GM21576 (cell line): Measurements from ENCODE around the gene LCE2C.
"Not testable (repeated sequence)": the region's sequence is repeated elsewhere in the genome, so short reads cannot be mapped to it uniquely, and the experiment has no call there.

Experiments used
- ATAC-seq: cut with Tn5 transposase; IDR thresholded peaks from one replicate; pipeline ENCODE4 v1.9.1; 2021; ENCODE audit warnings: mild to moderate bottlenecking, moderate library complexity; ENCODE audit not compliant: unreplicated experiment

The LCE2C gene

GRCh38 chr1:152674983-152675382 is at the start of gene LCE2C:
TSS of gene LCE2C (plus strand) at chr1:152675279. CDS start at chr1:152676016, 737 bp downstream.
- not testable (repeated sequence) for ATAC-seq

- no peak for ATAC-seq
Observed at GRCh38 chr1:152626744-152627143, 48.3 kb upstream of the LCE2C start.

- ATAC-seq = no peak
Observed at GRCh38 chr1:152630596-152630995, 44.5 kb upstream of the LCE2C start.

GRCh38 chr1:152640351-152640750 is 34.7 kb upstream of the LCE2C start:
- ATAC-seq = no peak

GRCh38 chr1:152643945-152644344 is 31.1 kb upstream of the LCE2C start:
- ATAC-seq = no peak

- ATAC-seq = no peak
Observed at GRCh38 chr1:152645146-152645545, 29.9 kb upstream of the LCE2C start.

- ATAC-seq = no peak
Observed at GRCh38 chr1:152646656-152647055, 28.4 kb upstream of the LCE2C start.

GRCh38 chr1:152654110-152654509 is 21.0 kb upstream of the LCE2C start:
- no peak for ATAC-seq

- ATAC-seq = no peak
Observed at GRCh38 chr1:152656459-152656858, 18.6 kb upstream of the LCE2C start.

GRCh38 chr1:152657677-152658076 is 17.4 kb upstream of the LCE2C start:
- no peak for ATAC-seq

- ATAC-seq = no peak
Observed at GRCh38 chr1:152658649-152659048, 16.4 kb upstream of the LCE2C start.

- no peak for ATAC-seq
Observed at GRCh38 chr1:152663098-152663497, 12.0 kb upstream of the LCE2C start, which contains the start of gene LCE2D. TSS of gene LCE2D (plus strand) at chr1:152663380. CDS start at chr1:152664106, 726 bp downstream.

GRCh38 chr1:152666171-152666570 is 8.9 kb upstream of the LCE2C start:
- ATAC-seq = not testable (repeated sequence)

GRCh38 chr1:152667648-152668047 is 7.4 kb upstream of the LCE2C start:
- ATAC-seq = no peak

GRCh38 chr1:152673016-152673415 is 2.1 kb upstream of the LCE2C start:
- no peak for ATAC-seq

GRCh38 chr1:152679459-152679858 is 4.4 kb downstream of the LCE2C start:
- no peak for ATAC-seq

- no peak for ATAC-seq
Observed at GRCh38 chr1:152681616-152682015, 6.5 kb downstream of the LCE2C start.

GRCh38 chr1:152683846-152684245 is 8.8 kb downstream of the LCE2C start:
- ATAC-seq = no peak

- ATAC-seq = not testable (repeated sequence)
Observed at GRCh38 chr1:152685823-152686222, 10.7 kb downstream of the LCE2C start, which contains the start of gene LCE2B. TSS of gene LCE2B (plus strand) at chr1:152686123. CDS start at chr1:152686844, 721 bp downstream.

GRCh38 chr1:152697701-152698600 is 22.9 kb downstream of the LCE2C start, which contains the start of gene LCE2A:
TSS of gene LCE2A (plus strand) at chr1:152698345. CDS start at chr1:152698902, 557 bp downstream.
- ATAC-seq = no peak

- no peak for ATAC-seq
Observed at GRCh38 chr1:152699746-152700145, 24.7 kb downstream of the LCE2C start.

- no peak for ATAC-seq
Observed at GRCh38 chr1:152707860-152708259, 32.8 kb downstream of the LCE2C start, which contains the start of gene LCE4A. TSS of gene LCE4A (plus strand) at chr1:152708160. CDS start at chr1:152709076, 916 bp downstream.
